ENCODE data around the gene CEP63. TPM values are rescaled to one million over a fixed set of nuclear protein-coding genes. Genes with fewer than 3 reads are reported as not detected.

CEP63 gene
- total RNA-seq, 4 donors from 2014 or later: 21.4 to 23.5 (median 22.4) TPM

- intact Hi-C loops (cut with DNase I; ENCODE audit: low total_unique reads) (no loop called here), in situ Hi-C loops (cut with MboI; ENCODE audit: low sequenced_read_pairs in 4 of 4) (no loop called here)
- ATAC-seq: no peak
- Histone ChIP-seq H3K4me1 (no peaks in the 10 kb centered on the region), H3K4me3 (no peak overlapping the region), H3K36me3 (peaks cover 4 to 47% of the 10 kb centered on the region in 2 donors), H3K27ac (no peak overlapping the region), H3K9me3 (no peaks in the 10 kb centered on the region), H3K27me3 (no peaks in the 10 kb centered on the region)
- DNase-seq: no peak
- TF ChIP-seq CTCF (IDR thresholded peaks at IDR 0.05 in 4 of 5, conservative IDR thresholded peaks at IDR 0.05 in 1 of 5) (no peak), POLR2A (IDR thresholded peaks at IDR 0.05) (no peak)
Observed at GRCh38 chr3:134545818-134546217, 60.0 kb downstream of the CEP63 start.

- ATAC-seq: no peak
- no peaks in the 10 kb centered on the region for H3K27me3 ChIP-seq
- H3K9me3 ChIP-seq: no peaks in the 10 kb centered on the region
- no peak overlapping the region for H3K4me3 ChIP-seq
- intact Hi-C loops (cut with DNase I; ENCODE audit: low total_unique reads): no loop called here
- peaks cover 5 to 64% of the 10 kb centered on the region in 2 donors for H3K36me3 ChIP-seq
- H3K4me1 ChIP-seq: no peaks in the 10 kb centered on the region
- TF ChIP-seq POLR2A (IDR thresholded peaks at IDR 0.05): no peak
- no peak for TF ChIP-seq CTCF (IDR thresholded peaks at IDR 0.05 in 4 of 5, conservative IDR thresholded peaks at IDR 0.05 in 1 of 5)
- in situ Hi-C loops (cut with MboI; ENCODE audit: low sequenced_read_pairs in 4 of 4): no loop called here
- no peak overlapping the region for H3K27ac ChIP-seq
- DNase-seq: no peak
Observed at GRCh38 chr3:134552784-134553183, 66.9 kb downstream of the CEP63 start.

GRCh38 chr3:134559591-134559990, 73.7 kb downstream of the CEP63 start:
- H3K36me3 ChIP-seq: peaks cover 3 to 19% of the 10 kb centered on the region in 2 donors
- in situ Hi-C loops (cut with MboI; ENCODE audit: low sequenced_read_pairs in 4 of 4) (no loop called here), intact Hi-C loops (cut with DNase I; ENCODE audit: low total_unique reads) (no loop called here)
- ATAC-seq: no peak
- H3K4me3 ChIP-seq: no peak overlapping the region
- no peak for DNase-seq
- H3K4me1 ChIP-seq: no peaks in the 10 kb centered on the region
- no peaks in the 10 kb centered on the region for H3K9me3 ChIP-seq
- no peaks in the 10 kb centered on the region for H3K27me3 ChIP-seq
- H3K27ac ChIP-seq: no peak overlapping the region
- TF ChIP-seq POLR2A (IDR thresholded peaks at IDR 0.05) (no peak), CTCF (IDR thresholded peaks at IDR 0.05 in 4 of 5, conservative IDR thresholded peaks at IDR 0.05 in 1 of 5) (no peak)

GRCh38 chr3:134562055-134562454, 76.2 kb downstream of the CEP63 start:
- Histone ChIP-seq H3K27me3 (no peaks in the 10 kb centered on the region), H3K9me3 (no peaks in the 10 kb centered on the region), H3K27ac (no peak overlapping the region), H3K4me3 (no peak overlapping the region), H3K36me3 (peaks cover 0 to 19% of the 10 kb centered on the region in 2 donors), H3K4me1 (no peaks in the 10 kb centered on the region)
- in situ Hi-C loops (cut with MboI; ENCODE audit: low sequenced_read_pairs in 4 of 4) (no loop called here), intact Hi-C loops (cut with DNase I; ENCODE audit: low total_unique reads) (no loop called here)
- TF ChIP-seq CTCF (IDR thresholded peaks at IDR 0.05 in 4 of 5, conservative IDR thresholded peaks at IDR 0.05 in 1 of 5): no peak
- DNase-seq (no peak), ATAC-seq (no peak)

GRCh38 chr3:134563601-134564000, 77.7 kb downstream of the CEP63 start:
- Histone ChIP-seq H3K4me1 (no peaks in the 10 kb centered on the region), H3K9me3 (no peaks in the 10 kb centered on the region), H3K36me3 (peaks cover 0 to 13% of the 10 kb centered on the region in 2 donors), H3K4me3 (no peak overlapping the region), H3K27me3 (no peaks in the 10 kb centered on the region), H3K27ac (no peak overlapping the region)
- ATAC-seq: no peak
- in situ Hi-C loops (cut with MboI; ENCODE audit: low sequenced_read_pairs in 4 of 4): no loop called here
- intact Hi-C loops (cut with DNase I; ENCODE audit: low total_unique reads): no loop called here
- DNase-seq: no peak
- TF ChIP-seq POLR2A (IDR thresholded peaks at IDR 0.05) (no peak), CTCF (IDR thresholded peaks at IDR 0.05 in 4 of 5, conservative IDR thresholded peaks at IDR 0.05 in 1 of 5) (no peak)
